GM12864 (cell line): Measurements from ENCODE around the gene STX8.

Source experiments
- DNase-seq: peaks from one replicate; pipeline ENCODE4 v3.0.0-alpha.2; 2011; ENCODE audit warnings: low read depth
- H3K4me3 ChIP-seq: 2 replicates; pipeline ENCODE4 v1.5.1; 2011; ENCODE audit warnings: mild to moderate bottlenecking, low read depth, low read length, control low read depth
- CTCF ChIP-seq: IDR thresholded peaks from 2 replicates; pipeline ENCODE4 v1.5.1; 2011; ENCODE audit warnings: low read depth, mild to moderate bottlenecking, moderate library complexity, low read length, control low read depth, inconsistent platforms; ENCODE audit errors: missing control alignments

The STX8 gene

GRCh38 chr17:9522074-9522473 is 53.5 kb downstream of the STX8 start:
- TF ChIP-seq CTCF: peak; percentile 41
- DNase-seq: no peak
- no peak overlapping the region for H3K4me3 ChIP-seq

GRCh38 chr17:9521062-9521461 is 54.6 kb downstream of the STX8 start:
- H3K4me3 ChIP-seq: no peak overlapping the region
- DNase-seq: no peak
- TF ChIP-seq CTCF: no peak

DNA sequence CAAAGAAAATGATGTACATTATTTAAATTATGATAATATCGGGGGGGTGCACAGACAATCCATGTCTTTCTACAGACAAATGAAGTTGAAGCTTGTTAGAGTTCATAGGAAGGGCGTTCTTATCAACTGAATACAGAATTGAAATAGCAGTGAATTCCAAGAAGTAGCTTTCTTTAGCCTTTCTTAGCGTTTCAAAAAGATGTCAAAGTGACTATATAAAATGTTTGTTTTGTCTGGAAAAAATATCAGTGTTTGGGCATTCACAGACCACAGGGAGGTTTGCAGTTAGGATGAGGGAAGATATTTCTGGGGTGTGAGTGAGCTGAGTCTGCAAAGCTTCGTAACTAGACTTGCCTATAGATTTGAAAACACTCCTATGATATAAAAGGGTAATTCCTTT is 55.0 kb downstream of the STX8 start:
- TF ChIP-seq CTCF: no peak
- DNase-seq: no peak
- no peak overlapping the region for H3K4me3 ChIP-seq

DNA sequence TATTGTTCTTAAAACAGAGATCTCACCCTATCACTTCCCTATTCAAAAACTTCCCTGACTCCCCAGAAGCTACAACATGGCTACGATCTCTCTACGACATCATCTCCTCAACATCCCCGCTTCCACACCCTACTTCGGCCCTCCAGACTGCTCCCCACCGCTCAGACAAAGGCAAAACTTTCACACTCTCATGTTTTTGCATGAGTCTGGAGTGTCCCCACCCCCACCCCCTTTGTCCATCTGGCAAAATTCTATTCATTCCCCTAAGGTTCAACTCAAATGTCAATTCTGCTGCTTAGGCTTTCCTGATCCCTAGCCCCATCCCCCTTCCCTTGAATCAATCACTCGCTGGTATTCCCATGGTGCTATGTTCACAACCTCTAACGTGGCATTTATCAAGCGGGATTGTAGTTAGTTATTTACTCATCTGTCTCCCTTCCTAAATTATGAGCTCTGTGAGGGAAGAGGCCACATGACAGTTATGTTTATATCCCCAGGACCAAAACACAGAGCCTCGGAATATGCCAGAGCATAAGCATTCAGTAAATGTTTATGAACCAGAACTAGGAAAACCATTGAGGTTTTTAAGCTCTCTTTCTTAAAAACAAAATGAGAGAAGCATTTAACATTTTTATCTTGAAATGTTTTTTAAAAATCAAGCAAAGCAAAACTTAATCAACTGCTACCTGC is 55.9 kb downstream of the STX8 start:
- no peak overlapping the region for H3K4me3 ChIP-seq
- DNase-seq: no peak
- TF ChIP-seq CTCF: no peak

DNA sequence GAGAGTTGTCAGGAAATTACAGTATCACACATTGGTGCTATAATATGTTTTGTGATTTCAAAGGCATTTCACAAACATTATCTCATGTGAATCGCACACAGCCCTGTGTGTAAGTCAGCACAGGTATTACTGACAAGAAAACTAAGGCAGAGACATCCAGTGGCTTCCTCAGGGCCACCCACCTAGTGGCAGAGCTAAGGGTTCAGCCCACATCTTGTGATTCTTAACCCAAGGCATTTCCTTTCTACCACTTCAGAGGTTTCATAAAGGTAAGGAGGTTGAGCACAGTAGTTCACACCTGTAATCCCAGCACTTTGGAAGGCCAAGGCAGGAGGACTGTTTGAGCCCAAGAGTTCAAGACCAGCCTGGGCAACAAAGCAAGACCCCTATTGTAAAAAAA is 58.2 kb downstream of the STX8 start:
- no peak overlapping the region for H3K4me3 ChIP-seq
- no peak for DNase-seq
- no peak for TF ChIP-seq CTCF

- no peak for TF ChIP-seq CTCF
- no peak for DNase-seq
- H3K4me3 ChIP-seq: no peak overlapping the region
Measured at GRCh38 chr17:9513266-9513665, 62.4 kb downstream of the STX8 start.
